ENCODE results near the gene AVPR1B.

GRCh38 chr1:206075786-206076755 is 41.1 kb downstream of the AVPR1B start:
- no peak for TF ChIP-seq CTCF (IDR thresholded peaks at IDR 0.05)
- no peak for TF ChIP-seq POLR2A (IDR thresholded peaks at IDR 0.05)
- no peak for TF ChIP-seq EP300 (IDR thresholded peaks at IDR 0.05)

Data from ovary (tissue), 3 donors.